GM23248 (cell line): ENCODE measurements around the gene CCSAP. TPM values are rescaled to one million over a fixed set of nuclear protein-coding genes. Genes with fewer than 3 reads are reported as not detected.

Experiments used
- DNase-seq: peaks from one replicate; pipeline ENCODE4 v3.0.0-alpha.2; 2015
- H2AFZ ChIP-seq: fragments of 200-600 bp; sonication (generic); 2 replicates; pipeline ENCODE4 v1.6.1; 2016; ENCODE audit warnings: antibody characterized with exemption
- H3F3A ChIP-seq: fragments of 200-600 bp; sonication (generic); 2 replicates; pipeline ENCODE4 v1.6.1; 2016; ENCODE audit warnings: mild to moderate bottlenecking, antibody characterized with exemption, mixed run types; ENCODE audit not compliant: insufficient read depth
- H3K27ac ChIP-seq: fragments of 200-600 bp; sonication (generic); 2 replicates; pipeline ENCODE4 v1.5.1; 2016; ENCODE audit warnings: mild to moderate bottlenecking
- H3K27me3 ChIP-seq: fragments of 200-600 bp; sonication (generic); replicated peaks from 2 replicates; pipeline ENCODE4 v1.6.1; 2016; ENCODE audit warnings: mild to moderate bottlenecking; ENCODE audit not compliant: insufficient read depth
- H3K36me3 ChIP-seq: fragments of 200-600 bp; sonication (generic); 2 replicates; pipeline ENCODE4 v1.6.1; 2016; ENCODE audit warnings: low read depth, mild to moderate bottlenecking
- H3K4me1 ChIP-seq: fragments of 200-600 bp; sonication (generic); 2 replicates; pipeline ENCODE4 v1.6.1; 2016; ENCODE audit warnings: mild to moderate bottlenecking; ENCODE audit not compliant: insufficient read depth
- H3K4me2 ChIP-seq: fragments of 200-600 bp; sonication (generic); one replicate; pipeline ENCODE4 v1.6.1; 2016; ENCODE audit warnings: mild to moderate bottlenecking; ENCODE audit not compliant: unreplicated experiment
- H3K4me3 ChIP-seq: fragments of 200-600 bp; sonication (generic); 2 replicates; pipeline ENCODE4 v1.5.1; 2016; ENCODE audit warnings: mild to moderate bottlenecking
- H3K79me2 ChIP-seq: fragments of 200-600 bp; sonication (generic); 2 replicates; pipeline ENCODE4 v1.6.1; 2016; ENCODE audit warnings: mild to moderate bottlenecking; ENCODE audit not compliant: insufficient read depth
- H3K9ac ChIP-seq: fragments of 200-600 bp; sonication (generic); 2 replicates; pipeline ENCODE4 v1.6.1; 2016; ENCODE audit warnings: mild to moderate bottlenecking
- H3K9me2 ChIP-seq: fragments of 200-600 bp; sonication (generic); 2 replicates; pipeline ENCODE4 v1.6.1; 2016; ENCODE audit warnings: mixed run types, mild to moderate bottlenecking, moderate library complexity; ENCODE audit not compliant: insufficient read depth
- H3K9me3 ChIP-seq: fragments of 200-600 bp; sonication (generic); one replicate; pipeline ENCODE4 v1.6.1; 2017; ENCODE audit warnings: low read depth
- H4K20me1 ChIP-seq: fragments of 200-600 bp; sonication (generic); 2 replicates; pipeline ENCODE4 v1.6.0; 2016; ENCODE audit not compliant: insufficient read depth
- EZH2 ChIP-seq: fragments of 200-600 bp; sonication (generic); IDR thresholded peaks from 2 replicates; pipeline ENCODE4 v1.6.1; 2018; ENCODE audit warnings: antibody characterized with exemption, mild to moderate bottlenecking; ENCODE audit not compliant: insufficient read depth, poor library complexity, severe bottlenecking
- EZH2phosphoT487 ChIP-seq: fragments of 200-600 bp; sonication (generic); IDR thresholded peaks from 2 replicates; pipeline ENCODE4 v1.6.1; 2018; ENCODE audit warnings: antibody characterized with exemption, moderate library complexity, mild to moderate bottlenecking, low read depth; ENCODE audit not compliant: insufficient read depth
- WGBS, 2 experiments: methylation state at CpG; one replicate each; pipeline ENCODE4 v1.1.6; 2015 to 2017; ENCODE audit warnings: low lambda C conversion rate in 2 of 2, low coverage in 1 of 2; ENCODE audit errors: missing lambda C conversion rate in 2 of 2; 5-methylcytosine and 5-hydroxymethylcytosine counted together
- in situ Hi-C: fragments of 300-500 bp; cut with MboI; formaldehyde crosslinking; loops from 2 replicates; pipeline ENCODE4 v1.15.0; 2020
- polyA plus RNA-seq: library from polyadenylated mRNA; unstranded; fragments of >200 nt; fragmentation: Nextera tagmentation; extraction: Ambion mirVana; gene quantifications from 2 replicates; pipeline ENCODE4 v1.2.1, GENCODE V29; 2016
- total RNA-seq: library from RNA; depleted of rRNA; stranded (reverse); fragments of >200 nt; shearing (Covaris generic); gene quantifications from 2 replicates; pipeline ENCODE4 v1.2.3, GENCODE V29; 2014

CCSAP gene
- total and polyA plus RNA-seq, 2 experiments from 2014 or later: 3.4 to 7.8 TPM

DNA sequence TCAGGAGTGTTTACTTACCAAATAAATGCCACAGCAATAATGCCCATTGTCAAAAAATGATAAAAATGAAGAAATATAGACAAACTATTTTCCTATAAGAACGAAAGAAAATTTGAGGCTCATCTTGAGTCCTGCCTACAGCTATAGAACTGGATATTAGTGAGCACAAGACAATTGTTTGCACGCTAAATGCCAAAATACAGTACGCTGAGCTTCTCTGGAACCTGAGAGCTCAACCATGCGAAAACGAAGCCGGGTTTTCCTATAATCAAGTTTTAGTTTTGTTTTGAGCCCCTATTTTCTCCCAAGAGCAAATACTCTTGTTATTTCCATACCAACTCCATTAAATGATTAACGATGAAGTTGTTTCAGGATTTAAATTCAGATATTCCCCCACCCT, 42.0 kb upstream of the CCSAP start:
- Histone ChIP-seq H3K27me3 (peaks cover 5% of the 10 kb centered on the region; the same call in 1 of the 2 replicates), H3K9ac (no peak overlapping the region), H3K9me3 (no peaks in the 10 kb centered on the region), H4K20me1 (no peaks in the 10 kb centered on the region), H3F3A (peaks cover 11% of the 10 kb centered on the region; the same call in 1 of the 2 replicates), H3K9me2 (no peaks in the 10 kb centered on the region), H3K79me2 (no peaks in the 10 kb centered on the region), H3K27ac (no peak overlapping the region), H2AFZ (no peak overlapping the region), H3K4me3 (no peak overlapping the region), H3K4me1 (peaks cover 8% of the 10 kb centered on the region), H3K36me3 (no peaks in the 10 kb centered on the region), H3K4me2 (no peak overlapping the region)
- TF ChIP-seq EZH2 (no peak), EZH2phosphoT487 (no peak)
- DNase-seq: no peak
- WGBS, 2 experiments: 63 to 64% methylated on average over 7 of the region's 7 CpGs
- in situ Hi-C loops: no loop called here

DNA sequence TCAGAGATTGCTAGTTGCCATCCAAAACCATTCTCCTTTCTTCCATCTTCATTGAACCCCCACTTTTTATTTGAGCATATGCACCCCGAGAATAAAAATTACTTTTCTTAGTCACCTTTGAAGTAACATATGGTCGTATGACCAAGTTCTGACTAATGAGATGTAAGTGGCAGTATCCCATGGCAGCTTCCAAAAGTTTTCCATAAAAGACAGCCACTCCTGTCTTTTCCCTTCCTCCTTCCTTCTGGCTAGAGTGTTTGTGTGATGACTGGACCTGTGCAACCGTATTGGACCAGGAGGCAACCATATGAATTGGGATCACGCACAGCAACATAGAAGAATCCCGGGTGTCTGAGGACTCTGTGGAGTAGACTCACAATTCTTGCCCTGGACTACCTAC, 41.1 kb upstream of the CCSAP start:
- H3K9ac ChIP-seq: no peak overlapping the region
- 0 out of 2 replicates have a peak, but pooled peaks cover 3% of the 10 kb centered on the region for H3F3A ChIP-seq
- H3K27ac ChIP-seq: no peak overlapping the region
- no peak for TF ChIP-seq EZH2
- TF ChIP-seq EZH2phosphoT487: no peak
- DNase-seq: no peak
- WGBS, 2 experiments: 66 to 72% methylated on average over 5 of the region's 5 CpGs
- H3K36me3 ChIP-seq: no peaks in the 10 kb centered on the region
- H3K4me3 ChIP-seq: no peak overlapping the region
- peaks cover 3% of the 10 kb centered on the region; the same call in 1 of the 2 replicates for H3K4me1 ChIP-seq
- no peaks in the 10 kb centered on the region for H3K9me3 ChIP-seq
- in situ Hi-C loops: no loop called here
- peaks cover 9% of the 10 kb centered on the region; the same call in 1 of the 2 replicates for H3K27me3 ChIP-seq
- H3K4me2 ChIP-seq: no peak overlapping the region
- no peaks in the 10 kb centered on the region for H3K9me2 ChIP-seq
- H3K79me2 ChIP-seq: no peaks in the 10 kb centered on the region
- H4K20me1 ChIP-seq: no peaks in the 10 kb centered on the region
- no peak overlapping the region for H2AFZ ChIP-seq

DNA sequence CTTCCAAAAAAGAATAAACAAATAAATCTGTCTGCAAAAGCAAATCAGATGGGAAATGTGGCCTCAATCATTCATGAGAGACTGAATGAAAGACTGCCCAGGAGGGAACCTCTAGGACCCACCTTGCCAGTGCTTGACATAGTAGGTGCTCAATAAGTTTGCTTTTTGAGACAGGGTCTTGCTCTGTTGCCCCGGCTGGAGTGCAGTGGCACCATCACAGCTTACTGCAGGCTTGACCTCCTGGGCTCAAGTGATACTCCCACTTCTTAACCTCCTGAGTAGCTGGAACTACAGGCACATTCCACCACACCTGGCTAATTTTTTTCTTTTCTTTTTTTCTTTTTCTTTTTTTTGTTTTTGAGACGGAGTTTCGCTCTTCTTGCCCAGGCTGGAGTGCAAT, 40.3 kb upstream of the CCSAP start:
- TF ChIP-seq EZH2phosphoT487: no peak
- no peak for TF ChIP-seq EZH2
- Histone ChIP-seq H2AFZ (no peak overlapping the region), H3K27me3 (peaks cover 9% of the 10 kb centered on the region; the same call in 1 of the 2 replicates), H3F3A (no peaks in the 10 kb centered on the region), H3K4me2 (no peak overlapping the region), H3K9me2 (no peaks in the 10 kb centered on the region), H3K79me2 (no peaks in the 10 kb centered on the region), H3K4me3 (no peak overlapping the region), H3K36me3 (no peaks in the 10 kb centered on the region), H3K9ac (no peak overlapping the region), H3K4me1 (no peaks in the 10 kb centered on the region), H4K20me1 (no peaks in the 10 kb centered on the region), H3K9me3 (no peaks in the 10 kb centered on the region), H3K27ac (no peak overlapping the region)
- DNase-seq: no peak
- WGBS, 2 experiments: 84 to 89% methylated on average over 3 of the region's 3 CpGs
- in situ Hi-C loops: no loop called here

GRCh38 chr1:229381234-229381633, 38.4 kb upstream of the CCSAP start:
- Histone ChIP-seq H3K9me2 (no peaks in the 10 kb centered on the region), H3K79me2 (no peaks in the 10 kb centered on the region), H3K9me3 (no peaks in the 10 kb centered on the region), H3K27me3 (peaks cover 9% of the 10 kb centered on the region; the same call in 1 of the 2 replicates), H3K9ac (no peak overlapping the region), H3K27ac (no peak overlapping the region), H3K4me1 (no peaks in the 10 kb centered on the region), H4K20me1 (no peaks in the 10 kb centered on the region), H3K4me3 (no peak overlapping the region), H2AFZ (no peak overlapping the region), H3F3A (no peaks in the 10 kb centered on the region), H3K36me3 (no peaks in the 10 kb centered on the region), H3K4me2 (no peak overlapping the region)
- in situ Hi-C loops: no loop called here
- DNase-seq: no peak
- TF ChIP-seq EZH2 (no peak), EZH2phosphoT487 (no peak)
- WGBS, 2 experiments: 67 to 69% methylated on average over 8 of the region's 8 CpGs

GRCh38 chr1:229380536-229381160, 37.8 kb upstream of the CCSAP start:
- no peaks in the 10 kb centered on the region for H3K36me3 ChIP-seq
- no peak overlapping the region for H2AFZ ChIP-seq
- H3K9me3 ChIP-seq: no peaks in the 10 kb centered on the region
- H3K4me3 ChIP-seq: no peak overlapping the region
- H3K79me2 ChIP-seq: no peaks in the 10 kb centered on the region
- H4K20me1 ChIP-seq: no peaks in the 10 kb centered on the region
- no peak overlapping the region for H3K4me2 ChIP-seq
- H3K4me1 ChIP-seq: no peaks in the 10 kb centered on the region
- 54 to 56% methylated on average over 14 of the region's 14 CpGs for WGBS, 2 experiments
- no peaks in the 10 kb centered on the region for H3F3A ChIP-seq
- no peak overlapping the region for H3K27ac ChIP-seq
- TF ChIP-seq EZH2phosphoT487 (no peak), EZH2 (no peak)
- H3K9ac ChIP-seq: no peak overlapping the region
- no peaks in the 10 kb centered on the region for H3K9me2 ChIP-seq
- in situ Hi-C loops: no loop called here
- peaks cover 9% of the 10 kb centered on the region; the same call in 1 of the 2 replicates for H3K27me3 ChIP-seq
- DNase-seq: no peak
